Measurements from ENCODE around the gene TMEM59L. TPM values are rescaled to one million over a fixed set of nuclear protein-coding genes. Genes with fewer than 3 reads are reported as not detected.

The TMEM59L gene
- total and polyA plus RNA-seq, 9 of the 15 experiments (the other 6 are each of a cell fraction or from before 2014, with no cell fraction given), result 0.37 TPM; not detected in 8

DNA sequence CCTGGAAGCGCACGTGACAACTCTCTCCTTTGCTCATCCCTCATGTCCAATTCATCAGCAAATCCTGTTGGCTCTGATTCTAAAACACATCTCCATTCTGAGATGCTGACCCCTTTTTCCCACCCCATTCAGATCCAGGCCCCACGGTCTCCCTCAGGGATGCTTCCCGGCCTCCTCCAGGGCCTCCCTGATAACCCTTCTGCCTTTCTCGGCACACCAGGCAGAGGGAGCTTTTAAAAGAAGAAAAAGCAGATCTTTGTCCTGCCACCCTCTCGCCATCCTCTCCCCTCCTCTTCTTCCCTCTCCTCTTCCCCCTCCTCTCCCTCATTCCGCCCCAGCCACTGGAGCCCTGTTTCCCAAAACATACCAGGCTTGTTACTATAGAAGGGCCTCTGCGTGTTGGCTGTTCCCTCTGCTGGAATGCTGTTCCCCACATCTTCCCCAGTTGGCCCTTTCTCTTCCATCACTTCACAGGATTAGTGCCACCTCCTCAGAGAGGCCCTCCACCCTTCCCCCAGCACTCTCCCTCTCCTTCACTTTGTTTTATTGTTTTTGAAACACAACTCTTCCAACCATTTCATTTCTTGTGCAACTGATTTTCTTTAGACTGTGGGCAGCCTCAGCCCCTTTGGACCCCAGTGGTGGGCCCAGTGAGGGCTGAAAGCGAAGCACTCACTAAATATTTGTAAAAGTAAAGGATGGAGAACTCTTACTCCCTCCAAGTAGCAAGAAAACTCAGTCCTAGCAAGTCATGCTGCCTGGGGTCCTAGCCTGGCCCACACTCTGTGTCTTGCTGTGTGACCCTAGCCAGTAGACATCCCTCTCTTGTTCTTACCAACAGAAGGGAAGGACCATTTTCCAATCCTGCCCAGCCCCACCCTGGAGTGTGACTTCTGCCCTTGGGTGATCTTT, 3.6 kb upstream of the TMEM59L start:
- ATAC-seq, result no peak
- peaks cover 58 to 87% of the 10 kb centered on the region in 2 experiments for H3K27me3 ChIP-seq (ENCODE audit: control insufficient read depth in 2 of 2, insufficient read depth in 2 of 2, low read length in 2 of 2)
- CTCF ChIA-PET (ENCODE audit: low intra/inter-chr PET ratio), result no interaction called here

DNA sequence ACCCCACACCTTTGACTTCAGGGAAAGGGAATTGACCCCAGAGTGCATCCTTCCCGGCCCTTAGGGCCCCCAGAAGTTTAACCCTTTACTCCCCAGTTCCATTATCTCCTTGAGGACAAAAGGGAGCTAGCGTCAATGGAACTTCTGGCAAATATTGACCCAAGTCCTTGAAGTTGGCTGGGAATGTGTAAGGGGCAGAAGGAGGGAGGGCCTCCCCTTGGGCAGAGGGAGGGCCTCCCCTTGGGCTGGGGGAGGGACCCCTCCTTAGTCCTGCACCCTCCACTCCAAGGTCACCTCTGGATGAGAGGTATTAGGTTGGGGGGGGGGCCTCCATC, 3.0 kb upstream of the TMEM59L start:
- DNase-seq (ENCODE audit: extremely low read depth in 1 of 4, low spot score in 3 of 4), result no peak
- in situ Hi-C loops (cut with MboI), result no loop called here
- Histone ChIP-seq H3K36me3 (ENCODE audit: control insufficient read depth, insufficient read depth, low read length) (no peaks in the 10 kb centered on the region), H4K20me1 (replicated peaks; ENCODE audit: control insufficient read depth, insufficient read depth, low read length) (peaks cover 26% of the 10 kb centered on the region), H3K9ac (ENCODE audit: insufficient read depth in 1 of 2, low read depth in 2 of 2, low read length in 2 of 2) (no peak overlapping the region), H3K9me1 (ENCODE audit: control insufficient read depth, insufficient read depth, low read length) (no peaks in the 10 kb centered on the region), H3K27ac (ENCODE audit: extremely low read depth, low read depth, low read length) (no peak overlapping the region), H3K4me1 (replicated peaks in 1 of 2; ENCODE audit: control insufficient read depth in 2 of 2, insufficient read depth in 2 of 2, low read length in 2 of 2) (peaks cover 0 to 66% of the 10 kb centered on the region in 2 experiments; a peak in 2 of 5 replicates), H3K79me2 (ENCODE audit: control insufficient read depth, insufficient read depth, low read length) (no peaks in the 10 kb centered on the region), H3K27me3 (ENCODE audit: control insufficient read depth in 2 of 2, insufficient read depth in 2 of 2, low read length in 2 of 2) (peaks cover 63 to 87% of the 10 kb centered on the region in 2 experiments), H3K9me3 (replicated peaks; ENCODE audit: control insufficient read depth, insufficient read depth, low read depth, low read length) (no peaks in the 10 kb centered on the region), H3K4me3 (no peak overlapping the region), H2AFZ (ENCODE audit: low read depth, low read length) (no peak overlapping the region), H3K4me2 (ENCODE audit: insufficient read depth, low read length) (no peak overlapping the region)
- CTCF ChIA-PET (ENCODE audit: low intra/inter-chr PET ratio), result no interaction called here
- ATAC-seq, result no peak
- WGBS (ENCODE audit: insufficient coverage, low coverage, missing lambda C conversion rate), result 10% methylated on average over 2 of the region's 2 CpGs
- no peak for FAIRE-seq
- BruUV-seq (replicated peaks), result no TSS peak
- intact Hi-C loops (cut with micrococcal nuclease), result no loop called here
- no peak for TF ChIP-seq FOXK1 (CRISPR knock-in tag; IDR thresholded peaks at IDR 0.05; ENCODE audit: borderline replicate concordance)
- no peak for TF ChIP-seq SNIP1 (IDR thresholded peaks at IDR 0.05; ENCODE audit: low read depth)
- TF ChIP-seq ZNF12 (CRISPR knock-in tag; IDR thresholded peaks at IDR 0.05), result no peak
- TF ChIP-seq SMARCA4 (IDR thresholded peaks at IDR 0.05), result no peak
- TF ChIP-seq SP2 (IDR thresholded peaks at IDR 0.05; ENCODE audit: extremely low read depth, low read depth, low read length, poor library complexity, severe bottlenecking), result no peak
- no peak for TF ChIP-seq PPARD (CRISPR knock-in tag; IDR thresholded peaks at IDR 0.05)
- TF ChIP-seq NBN (IDR thresholded peaks at IDR 0.05; ENCODE audit: low read depth), result no peak
- no peak for TF ChIP-seq NR4A1 (CRISPR knock-in tag; IDR thresholded peaks at IDR 0.05)
- no peak for TF ChIP-seq NR4A1 (tag; IDR thresholded peaks at IDR 0.05)
- TF ChIP-seq, protein P1, sequence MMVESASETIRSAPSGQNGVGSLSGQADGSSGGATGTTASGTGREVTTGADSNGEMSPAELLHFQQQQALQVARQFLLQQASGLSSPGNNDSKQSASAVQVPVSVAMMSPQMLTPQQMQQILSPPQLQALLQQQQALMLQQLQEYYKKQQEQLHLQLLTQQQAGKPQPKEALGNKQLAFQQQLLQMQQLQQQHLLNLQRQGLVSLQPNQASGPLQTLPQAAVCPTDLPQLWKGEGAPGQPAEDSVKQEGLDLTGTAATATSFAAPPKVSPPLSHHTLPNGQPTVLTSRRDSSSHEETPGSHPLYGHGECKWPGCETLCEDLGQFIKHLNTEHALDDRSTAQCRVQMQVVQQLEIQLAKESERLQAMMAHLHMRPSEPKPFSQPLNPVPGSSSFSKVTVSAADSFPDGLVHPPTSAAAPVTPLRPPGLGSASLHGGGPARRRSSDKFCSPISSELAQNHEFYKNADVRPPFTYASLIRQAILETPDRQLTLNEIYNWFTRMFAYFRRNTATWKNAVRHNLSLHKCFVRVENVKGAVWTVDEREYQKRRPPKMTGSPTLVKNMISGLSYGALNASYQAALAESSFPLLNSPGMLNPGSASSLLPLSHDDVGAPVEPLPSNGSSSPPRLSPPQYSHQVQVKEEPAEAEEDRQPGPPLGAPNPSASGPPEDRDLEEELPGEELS (CRISPR knock-in tag; IDR thresholded peaks at IDR 0.05; ENCODE audit: borderline replicate concordance), result no peak
- TF ChIP-seq, protein P2, sequence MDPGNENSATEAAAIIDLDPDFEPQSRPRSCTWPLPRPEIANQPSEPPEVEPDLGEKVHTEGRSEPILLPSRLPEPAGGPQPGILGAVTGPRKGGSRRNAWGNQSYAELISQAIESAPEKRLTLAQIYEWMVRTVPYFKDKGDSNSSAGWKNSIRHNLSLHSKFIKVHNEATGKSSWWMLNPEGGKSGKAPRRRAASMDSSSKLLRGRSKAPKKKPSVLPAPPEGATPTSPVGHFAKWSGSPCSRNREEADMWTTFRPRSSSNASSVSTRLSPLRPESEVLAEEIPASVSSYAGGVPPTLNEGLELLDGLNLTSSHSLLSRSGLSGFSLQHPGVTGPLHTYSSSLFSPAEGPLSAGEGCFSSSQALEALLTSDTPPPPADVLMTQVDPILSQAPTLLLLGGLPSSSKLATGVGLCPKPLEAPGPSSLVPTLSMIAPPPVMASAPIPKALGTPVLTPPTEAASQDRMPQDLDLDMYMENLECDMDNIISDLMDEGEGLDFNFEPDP (CRISPR knock-in tag; IDR thresholded peaks at IDR 0.05), result no peak
- POLR2A ChIA-PET, result interaction anchor here (0.6 kb wide), 1 partner anchor 206 kb away, joined by 3 read pairs; no protein-coding TSS in a partner anchor

More for the DNA sequence above, 3.6 kb upstream of the TMEM59L start:
- H2AFZ ChIP-seq (ENCODE audit: low read depth, low read length), result no peak overlapping the region
- no peak overlapping the region for H3K4me3 ChIP-seq
- intact Hi-C loops (cut with micrococcal nuclease) (no loop called here), in situ Hi-C loops (cut with MboI) (no loop called here)
- H3K27ac ChIP-seq (ENCODE audit: extremely low read depth, low read depth, low read length), result no peak overlapping the region
- WGBS (ENCODE audit: insufficient coverage, low coverage, missing lambda C conversion rate), result 7% methylated on average over 8 of the region's 9 CpGs
- peaks cover 0 to 71% of the 10 kb centered on the region in 2 experiments; a peak in 2 of 5 replicates for H3K4me1 ChIP-seq (replicated peaks in 1 of 2; ENCODE audit: control insufficient read depth in 2 of 2, insufficient read depth in 2 of 2, low read length in 2 of 2)
- POLR2A ChIA-PET, result interaction anchor here (0.6 kb wide), 1 partner anchor 206 kb away, joined by 3 read pairs; no protein-coding TSS in a partner anchor
- no peak for TF ChIP-seq ZNF134 (CRISPR knock-in tag; conservative IDR thresholded peaks at IDR 0.05)
- TF ChIP-seq ZFP36 (IDR thresholded peaks at IDR 0.05; ENCODE audit: low read depth, low read length, partially characterized antibody), result peak; percentile 20
- no peak for DNase-seq (ENCODE audit: extremely low read depth in 1 of 4, low spot score in 3 of 4)
- H3K9ac ChIP-seq (ENCODE audit: insufficient read depth in 1 of 2, low read depth in 2 of 2, low read length in 2 of 2), result no peak overlapping the region
- H3K36me3 ChIP-seq (ENCODE audit: control insufficient read depth, insufficient read depth, low read length), result no peaks in the 10 kb centered on the region
- H3K79me2 ChIP-seq (ENCODE audit: control insufficient read depth, insufficient read depth, low read length), result no peaks in the 10 kb centered on the region
- peaks cover 26% of the 10 kb centered on the region for H4K20me1 ChIP-seq (replicated peaks; ENCODE audit: control insufficient read depth, insufficient read depth, low read length)
- H3K9me1 ChIP-seq (ENCODE audit: control insufficient read depth, insufficient read depth, low read length), result no peaks in the 10 kb centered on the region
- no TSS peak for BruUV-seq (replicated peaks)
- H3K4me2 ChIP-seq (ENCODE audit: insufficient read depth, low read length), result no peak overlapping the region
- H3K9me3 ChIP-seq (replicated peaks; ENCODE audit: control insufficient read depth, insufficient read depth, low read depth, low read length), result no peaks in the 10 kb centered on the region
- FAIRE-seq, result no peak
